H9 (cell line): ENCODE data around the gene NFATC1. TPM values are rescaled to one million over a fixed set of nuclear protein-coding genes. Genes with fewer than 3 reads are reported as not detected.
A peak's percentile ranks its signal among the peaks of the same experiment; 100 is the strongest.

ENCODE experiments used
- DNase-seq: peaks from one replicate; pipeline ENCODE4 v3.0.0-alpha.2; 2017
- H2AFZ ChIP-seq: one replicate; pipeline ENCODE4 v1.6.1; 2013; ENCODE audit warnings: mild to moderate bottlenecking, low read length, control low read depth, moderate library complexity
- H2AK5ac ChIP-seq: 2 replicates; pipeline ENCODE4 v1.6.1; 2013; ENCODE audit warnings: low read length, control low read depth, mixed read lengths; ENCODE audit not compliant: insufficient read length
- H2BK120ac ChIP-seq: one replicate; pipeline ENCODE4 v1.6.1; 2013; ENCODE audit warnings: low read depth, mild to moderate bottlenecking, low read length, control low read depth, inconsistent platforms; ENCODE audit not compliant: poor library complexity, severe bottlenecking
- H2BK12ac ChIP-seq: 2 replicates; pipeline ENCODE4 v1.6.1; 2013; ENCODE audit warnings: low read length, control low read depth, mixed read lengths, low read depth; ENCODE audit not compliant: insufficient read length
- H2BK15ac ChIP-seq: 2 replicates; pipeline ENCODE4 v1.6.1; 2013; ENCODE audit warnings: low read depth, low read length, control low read depth
- H2BK20ac ChIP-seq: one replicate; pipeline ENCODE4 v1.6.1; 2013; ENCODE audit warnings: low read depth, mild to moderate bottlenecking, low read length, control low read depth, inconsistent platforms; ENCODE audit not compliant: poor library complexity, severe bottlenecking
- H2BK5ac ChIP-seq: 2 replicates; pipeline ENCODE4 v1.6.1; 2013; ENCODE audit warnings: low read length, control low read depth, mixed read lengths; ENCODE audit not compliant: insufficient read length
- H3K14ac ChIP-seq: 2 replicates; pipeline ENCODE4 v1.6.1; 2013; ENCODE audit warnings: low read length, control low read depth; ENCODE audit not compliant: insufficient read depth
- H3K18ac ChIP-seq: 2 replicates; pipeline ENCODE4 v1.6.1; 2013; ENCODE audit warnings: low read depth, mild to moderate bottlenecking, mixed read lengths, low read length, control low read depth; ENCODE audit not compliant: insufficient read length
- H3K23ac ChIP-seq: 2 replicates; pipeline ENCODE4 v1.6.1; 2013; ENCODE audit warnings: low read length, control low read depth, mixed read lengths, low read depth; ENCODE audit not compliant: insufficient read length
- H3K23me2 ChIP-seq: 2 replicates; pipeline ENCODE4 v1.6.1; 2013; ENCODE audit warnings: low read depth, mild to moderate bottlenecking, mixed read lengths, low read length, control low read depth; ENCODE audit not compliant: insufficient read length, poor library complexity, severe bottlenecking
- H3K27ac ChIP-seq: 2 replicates; pipeline ENCODE4 v1.5.1; 2013; ENCODE audit warnings: low read length, control low read depth, mixed read lengths, low read depth; ENCODE audit not compliant: insufficient read length
- H3K27me3 ChIP-seq: 2 replicates; pipeline ENCODE4 v1.6.1; 2013; ENCODE audit warnings: low read length, control low read depth, inconsistent platforms; ENCODE audit not compliant: insufficient read depth
- H3K4ac ChIP-seq: 2 replicates; pipeline ENCODE4 v1.6.1; 2013; ENCODE audit warnings: low read depth, mild to moderate bottlenecking, control low read depth, inconsistent platforms, low read length, moderate library complexity
- H3K4me1 ChIP-seq: 2 replicates; pipeline ENCODE4 v1.6.1; 2013; ENCODE audit warnings: low read length, control low read depth, inconsistent platforms; ENCODE audit not compliant: insufficient read depth
- H3K4me2 ChIP-seq: 2 replicates; pipeline ENCODE4 v1.6.1; 2013; ENCODE audit warnings: low read length, control low read depth, mixed read lengths; ENCODE audit not compliant: insufficient read length, insufficient read depth
- H3K56ac ChIP-seq: 2 replicates; pipeline ENCODE4 v1.6.1; 2013; ENCODE audit warnings: low read depth, mild to moderate bottlenecking, mixed read lengths, low read length, control low read depth; ENCODE audit not compliant: insufficient read length
- H3K79me1 ChIP-seq: 2 replicates; pipeline ENCODE4 v1.6.1; 2013; ENCODE audit warnings: low read depth, mild to moderate bottlenecking, moderate library complexity, low read length, control low read depth, inconsistent platforms; ENCODE audit not compliant: insufficient read depth, poor library complexity, severe bottlenecking
- H3K79me2 ChIP-seq: 2 replicates; pipeline ENCODE4 v1.6.1; 2013; ENCODE audit warnings: low read length, control low read depth, inconsistent platforms; ENCODE audit not compliant: insufficient read depth
- H3K9ac ChIP-seq: 2 replicates; pipeline ENCODE4 v1.6.1; 2013; ENCODE audit warnings: low read length, control low read depth, mixed read lengths; ENCODE audit not compliant: insufficient read length; ENCODE audit errors: extremely low read depth
- H3K9me3 ChIP-seq: one replicate; pipeline ENCODE4 v1.6.1; 2013; ENCODE audit warnings: low read depth, low read length, inconsistent platforms; ENCODE audit not compliant: control insufficient read depth
- H3T11ph ChIP-seq: one replicate; pipeline ENCODE4 v1.6.1; 2013; ENCODE audit warnings: mild to moderate bottlenecking, low read length, control low read depth, inconsistent platforms
- H4K20me1 ChIP-seq: one replicate; pipeline ENCODE4 v1.6.1; 2013; ENCODE audit not compliant: control insufficient read depth, insufficient read length, insufficient read depth
- H4K5ac ChIP-seq: 2 replicates; pipeline ENCODE4 v1.6.1; 2013; ENCODE audit warnings: low read depth, mild to moderate bottlenecking, mixed read lengths, low read length, control low read depth; ENCODE audit not compliant: insufficient read length
- H4K8ac ChIP-seq: replicated peaks from 2 replicates; pipeline ENCODE4 v1.6.1; 2013; ENCODE audit warnings: low read length, control low read depth, mixed read lengths, low read depth; ENCODE audit not compliant: insufficient read length
- H4K91ac ChIP-seq: 2 replicates; pipeline ENCODE4 v1.6.1; 2013; ENCODE audit warnings: low read depth, mild to moderate bottlenecking, moderate library complexity, mixed read lengths, low read length, control low read depth; ENCODE audit not compliant: insufficient read length
- H3K27ac Mint-ChIP-seq, 3 experiments: 2 replicates in 2 of 3; 3 replicates in 1 of 3; pipeline ENCODE4 v1.8.0; 2020 to 2021; ENCODE audit warnings: mixed read lengths in 3 of 3, mild to moderate bottlenecking in 1 of 3, moderate library complexity in 1 of 3
- H3K27me3 Mint-ChIP-seq: 2 replicates; pipeline ENCODE4 v1.8.0; 2021; ENCODE audit warnings: low read depth, mild to moderate bottlenecking, moderate library complexity, mixed read lengths
- H3K36me3 Mint-ChIP-seq, 3 experiments: 2 replicates in 2 of 3; 3 replicates in 1 of 3; pipeline ENCODE4 v1.8.0; 2020 to 2021; ENCODE audit warnings: low read depth in 3 of 3, mixed read lengths in 3 of 3; ENCODE audit not compliant: insufficient read depth in 1 of 3
- H3K4me1 Mint-ChIP-seq, 2 experiments: 2 replicates each; pipeline ENCODE4 v1.8.0; 2020; ENCODE audit warnings: mixed read lengths in 2 of 2
- H3K4me3 Mint-ChIP-seq, 2 experiments: 2 replicates in 1 of 2; 3 replicates in 1 of 2; pipeline ENCODE4 v1.8.0; 2020 to 2021; ENCODE audit warnings: mild to moderate bottlenecking in 2 of 2, mixed read lengths in 2 of 2, moderate library complexity in 1 of 2
- H3K9me3 Mint-ChIP-seq, 2 experiments: 2 replicates in 1 of 2; 3 replicates in 1 of 2; pipeline ENCODE4 v1.8.0; 2020; ENCODE audit warnings: mild to moderate bottlenecking in 2 of 2, mixed read lengths in 2 of 2, moderate library complexity in 1 of 2
- CTCF ChIP-seq: fragments of 200-600 bp; sonication (generic); conservative IDR thresholded peaks from 3 replicates; pipeline ENCODE4 v1.8.0; 2021; ENCODE audit warnings: antibody characterized with exemption, mild to moderate bottlenecking
- WGBS: extraction: QIAGEN DNeasy Blood & Tissue Kit; methylation state at CpG from one replicate; pipeline ENCODE4 v1.1.7; 2013; ENCODE audit warnings: missing lambda C conversion rate, low lambda C conversion rate, mixed read lengths; ENCODE audit not compliant: insufficient read length; ENCODE audit errors: extremely low coverage; 5-methylcytosine and 5-hydroxymethylcytosine counted together
- total RNA-seq: library from RNA; stranded (reverse); gene quantifications from 2 replicates; pipeline ENCODE4 v1.2.1, GENCODE V29; 2021

The NFATC1 gene
- total RNA-seq, 1 experiment from 2014 or later = 5.5 TPM

- no peak overlapping the region for H2BK20ac ChIP-seq
- WGBS = no CpG with 5 or more reads among the region's 44 CpGs
- no peak overlapping the region for H2AFZ ChIP-seq
- H3K23me2 ChIP-seq = no peaks in the 10 kb centered on the region
- no peak overlapping the region for H3T11ph ChIP-seq
- H3K23ac ChIP-seq = no peak overlapping the region
- Mint-ChIP-seq H3K27me3 (peaks cover 4% of the 10 kb centered on the region), H3K4me3 (no peak overlapping the region), H3K9me3 (peaks cover 16 to 22% of the 10 kb centered on the region in 2 experiments), H3K27ac (no peak overlapping the region), H3K4me1 (peaks cover 0 to under 1% of the 10 kb centered on the region in 2 experiments; a peak in 1 of 4 replicates), H3K36me3 (peaks cover 0 to 17% (median 13%) of the 10 kb centered on the region in 3 experiments; a peak in 6 of 7 replicates)
- no peak for TF ChIP-seq CTCF
- H3K14ac ChIP-seq = 0 out of 2 replicates have a peak overlapping the region, but pooled peaks have one; percentile 8
- no peak overlapping the region for H3K56ac ChIP-seq
- no peaks in the 10 kb centered on the region for H3K79me2 ChIP-seq
- no peaks in the 10 kb centered on the region for H4K20me1 ChIP-seq
- no peaks in the 10 kb centered on the region for H3K79me1 ChIP-seq
- H4K5ac ChIP-seq = no peak overlapping the region
- H4K91ac ChIP-seq = no peak overlapping the region
- no peaks in the 10 kb centered on the region for H3K27me3 ChIP-seq
- no peak overlapping the region for H4K8ac ChIP-seq
- H2BK15ac ChIP-seq = no peak overlapping the region
- H3K4me2 ChIP-seq = no peak overlapping the region
- H2BK5ac ChIP-seq = no peak overlapping the region
- no peak overlapping the region for H2BK120ac ChIP-seq
- H3K4ac ChIP-seq = no peak overlapping the region
- no peaks in the 10 kb centered on the region for H3K4me1 ChIP-seq
- no peak overlapping the region for H3K9ac ChIP-seq
- no peak overlapping the region for H3K18ac ChIP-seq
- H2AK5ac ChIP-seq = no peak overlapping the region
- no peak overlapping the region for H3K27ac ChIP-seq
- peak; percentile 40 for DNase-seq
- H3K9me3 ChIP-seq = no peaks in the 10 kb centered on the region
- H2BK12ac ChIP-seq = no peak overlapping the region
Observed at GRCh38 chr18:79575891-79576685, 180.4 kb downstream of the NFATC1 start.
